Spinal cord (tissue), 10 donors: ENCODE data around the gene MMP28. TPM values are rescaled to one million over a fixed set of nuclear protein-coding genes. Genes with fewer than 3 reads are reported as not detected.

Experiments used
- DNase-seq, 6 donors: peaks; one replicate each; pipeline versions ENCODE4 v3.0.0 to v3.0.0-alpha.2; 2013 to 2015; ENCODE audit warnings: low spot score in 6 of 6, low read depth in 4 of 6
- H3K27ac ChIP-seq: one replicate; pipeline ENCODE4 v1.5.1; 2013; ENCODE audit warnings: low read depth, low read length, control low read depth
- H3K27me3 ChIP-seq: one replicate; pipeline ENCODE4 v1.6.1; 2013; ENCODE audit warnings: low read length; ENCODE audit not compliant: control insufficient read depth, insufficient read depth
- H3K36me3 ChIP-seq: one replicate; pipeline ENCODE4 v1.6.1; 2013; ENCODE audit warnings: low read length; ENCODE audit not compliant: control insufficient read depth, insufficient read depth
- H3K4me1 ChIP-seq: one replicate; pipeline ENCODE4 v1.6.1; 2013; ENCODE audit warnings: low read length; ENCODE audit not compliant: control insufficient read depth, insufficient read depth
- H3K4me3 ChIP-seq: one replicate; pipeline ENCODE4 v1.5.1; 2013; ENCODE audit warnings: low read depth, low read length, control low read depth
- H3K9me3 ChIP-seq: one replicate; pipeline ENCODE4 v1.6.1; 2013; ENCODE audit warnings: low read length; ENCODE audit not compliant: control insufficient read depth, insufficient read depth
- WGBS: methylation state at CpG from one replicate; pipeline ENCODE4 v1.1.5; 2013; ENCODE audit warnings: missing lambda C conversion rate; ENCODE audit not compliant: insufficient coverage; 5-methylcytosine and 5-hydroxymethylcytosine counted together
- polyA plus RNA-seq, 2 donors: library from polyadenylated mRNA; unstranded; fragments of 120-200 nt; gene quantifications; one replicate each; pipeline ENCODE4 v1.2.1, GENCODE V29; 2013; ENCODE audit not compliant: insufficient read length in 2 of 2
- total RNA-seq, 2 donors: library from RNA; depleted of rRNA in 1 of 2; stranded (reverse); fragments of 120-200 nt in 1 of 2; fragments of >200 nt in 1 of 2; gene quantifications; one replicate each; pipeline versions ENCODE4 v1.2.3 to v1.2.4, GENCODE V29; 2013 to 2014
- donor health status: healthy.

Gene MMP28
- total and polyA plus RNA-seq, 4 donors = 12.8 to 39.8 (median 26.7) TPM

DNA sequence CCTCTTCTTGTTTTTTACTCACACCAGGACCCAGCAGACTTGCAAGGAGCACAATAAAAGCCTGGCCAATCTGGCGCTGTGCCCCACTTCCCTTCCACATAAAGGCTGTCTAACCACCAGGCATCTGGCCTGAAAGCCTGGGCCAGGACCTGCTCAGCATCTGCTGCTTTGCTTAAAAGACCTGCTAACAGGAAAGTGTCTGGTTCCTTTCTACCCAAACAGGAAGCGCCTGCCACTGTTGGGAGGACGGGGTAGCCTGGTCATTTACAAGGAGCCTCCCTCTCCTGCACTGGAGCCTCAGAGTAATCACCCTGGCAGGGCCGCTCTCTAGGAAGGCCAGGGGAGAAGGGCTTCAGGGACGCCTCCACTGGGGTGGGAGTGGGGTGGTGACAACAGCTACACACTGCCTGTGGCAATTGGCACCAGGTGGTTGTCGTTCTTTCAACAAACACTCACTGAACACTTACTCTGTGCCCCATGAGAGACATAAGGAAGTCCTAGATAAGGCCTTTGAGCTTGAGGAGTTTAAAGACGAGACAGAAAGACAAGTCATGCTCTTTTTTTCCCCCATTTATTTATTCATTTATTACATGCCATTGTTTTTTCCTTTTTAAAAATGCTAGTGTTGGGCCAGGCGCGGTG, 6.3 kb upstream of the MMP28 start:
- no peaks in the 10 kb centered on the region for H3K9me3 ChIP-seq
- H3K4me3 ChIP-seq = no peak overlapping the region
- H3K27me3 ChIP-seq = no peaks in the 10 kb centered on the region
- peaks cover 36% of the 10 kb centered on the region for H3K4me1 ChIP-seq
- 33% methylated on average over 1 of the region's 9 CpGs for WGBS
- DNase-seq = peak in 5 of 6 donors; percentile 46 to 95 (median 72)
- no peaks in the 10 kb centered on the region for H3K36me3 ChIP-seq
- H3K27ac ChIP-seq = peak overlapping the region; percentile 69

DNA sequence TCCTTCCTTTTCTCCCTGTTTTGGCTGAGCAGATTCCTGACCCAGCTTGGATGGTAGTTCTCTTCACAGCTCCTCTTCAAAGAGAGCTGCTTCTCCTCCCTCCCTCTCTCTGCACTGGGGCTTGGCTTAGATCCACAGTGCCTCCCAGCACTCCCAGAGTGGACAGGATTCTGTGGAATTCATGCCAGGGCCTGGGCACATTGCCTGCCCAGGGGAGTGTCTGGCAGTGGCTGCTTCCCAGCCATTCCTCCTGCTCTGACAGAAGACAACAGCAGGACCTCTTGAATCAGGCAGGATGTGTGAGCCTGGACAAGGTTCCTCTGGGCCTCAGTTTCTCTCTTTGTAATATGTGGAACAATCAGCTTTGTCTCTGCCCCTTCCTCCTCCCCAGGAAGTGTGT, 4.5 kb upstream of the MMP28 start:
- Histone ChIP-seq H3K27ac (peak overlapping the region; percentile 71), H3K27me3 (peaks cover 10% of the 10 kb centered on the region), H3K9me3 (no peaks in the 10 kb centered on the region), H3K4me1 (peaks cover 45% of the 10 kb centered on the region), H3K36me3 (no peaks in the 10 kb centered on the region), H3K4me3 (no peak overlapping the region)
- DNase-seq = peak; percentile 59 to 96 (median 80)

DNA sequence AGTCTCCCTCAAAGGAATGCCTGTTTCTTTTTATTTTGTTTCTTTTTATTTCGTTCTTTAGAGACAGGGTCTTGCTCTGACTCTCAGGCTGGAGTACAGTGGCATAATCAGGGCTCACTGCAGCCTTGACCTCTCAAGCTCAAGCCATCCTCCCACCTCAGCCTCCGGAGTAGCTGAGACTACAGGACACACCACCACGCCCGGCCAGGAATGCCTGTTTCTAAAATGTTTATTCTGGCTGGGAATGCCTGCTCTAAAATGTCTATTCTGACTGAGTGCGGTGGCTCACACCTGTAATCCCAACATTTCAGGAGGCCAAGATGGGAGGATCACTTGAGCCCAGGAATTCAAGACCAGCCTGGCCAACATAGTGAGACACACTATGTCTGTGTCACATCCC, 2.5 kb upstream of the MMP28 start:
- WGBS = 89% methylated on average over 4 of the region's 5 CpGs
- Histone ChIP-seq H3K36me3 (no peaks in the 10 kb centered on the region), H3K27me3 (peaks cover 25% of the 10 kb centered on the region), H3K27ac (no peak overlapping the region), H3K9me3 (no peaks in the 10 kb centered on the region), H3K4me1 (peaks cover 58% of the 10 kb centered on the region), H3K4me3 (no peak overlapping the region)
- DNase-seq = no peak

DNA sequence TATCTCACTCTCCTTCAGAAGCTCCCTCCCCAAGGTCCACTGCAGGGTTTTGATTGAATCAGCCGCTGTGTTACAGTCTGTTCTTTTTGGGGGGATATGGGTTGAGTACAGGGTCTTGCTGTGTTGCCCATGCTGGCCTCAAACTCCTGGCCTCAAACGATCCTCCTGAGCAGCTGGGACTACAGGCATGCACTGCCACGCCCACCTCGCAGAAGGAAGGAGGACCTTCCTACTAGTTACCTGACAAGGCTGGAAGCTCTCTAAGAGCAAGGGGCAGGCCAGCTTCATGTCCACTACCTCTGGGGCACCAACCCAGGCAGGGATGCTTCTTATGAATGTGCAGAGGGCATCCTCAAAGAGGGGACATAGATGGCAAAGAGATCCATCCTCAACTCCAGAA, 1.9 kb upstream of the MMP28 start:
- peaks cover 58% of the 10 kb centered on the region for H3K4me1 ChIP-seq
- no peak for DNase-seq
- H3K9me3 ChIP-seq = no peaks in the 10 kb centered on the region
- H3K27me3 ChIP-seq = peaks cover 25% of the 10 kb centered on the region
- H3K27ac ChIP-seq = no peak overlapping the region
- 51% methylated on average over 3 of the region's 4 CpGs for WGBS
- H3K36me3 ChIP-seq = no peaks in the 10 kb centered on the region
- no peak overlapping the region for H3K4me3 ChIP-seq

DNA sequence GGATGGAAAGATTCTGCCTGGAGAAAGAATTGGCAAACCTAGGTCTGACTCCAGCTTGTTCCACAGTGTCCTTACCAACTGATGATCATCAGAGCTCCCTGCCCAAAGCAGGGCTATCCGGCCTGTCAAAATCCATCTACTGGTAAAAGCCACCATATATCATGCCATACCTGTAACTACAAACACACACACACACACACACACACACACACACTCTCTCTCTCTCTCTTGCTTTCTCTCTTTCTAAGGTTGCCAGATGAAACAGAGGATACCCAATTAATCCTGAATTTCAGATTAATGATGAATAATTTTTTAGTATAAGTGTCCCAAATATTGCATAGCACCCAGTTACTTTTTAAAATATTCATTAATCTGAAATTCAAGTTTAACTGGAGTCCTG, 1.5 kb upstream of the MMP28 start:
- DNase-seq = no peak

DNA sequence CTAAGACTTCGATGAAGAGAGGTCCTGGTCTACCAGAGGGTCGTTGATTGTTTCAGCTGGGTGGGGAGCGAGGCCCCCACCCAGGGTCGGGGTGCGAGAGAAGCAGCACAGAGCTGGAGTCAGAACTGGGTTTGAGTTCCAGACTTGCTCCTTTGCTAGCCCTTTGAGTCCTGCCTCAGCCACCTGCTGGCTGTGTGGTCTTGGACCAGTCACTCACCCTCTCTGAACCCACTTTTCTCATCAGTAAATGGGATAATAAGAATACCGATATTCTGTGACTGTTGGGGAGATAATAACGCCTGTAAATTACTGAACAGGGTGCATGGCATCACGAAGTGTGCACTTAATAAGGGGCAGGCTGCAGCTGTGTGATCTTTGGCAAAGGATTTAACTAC, 427 bp upstream of the MMP28 start:
- Histone ChIP-seq H3K27me3 (peaks cover 29% of the 10 kb centered on the region), H3K36me3 (no peaks in the 10 kb centered on the region), H3K27ac (peak overlapping the region; percentile 25), H3K9me3 (no peaks in the 10 kb centered on the region), H3K4me1 (peaks cover 44% of the 10 kb centered on the region), H3K4me3 (peak overlapping the region; percentile 24)
- WGBS = 43% methylated on average over 7 of the region's 8 CpGs
- DNase-seq = no peak

More for the DNA sequence above, 1.5 kb upstream of the MMP28 start:
- Histone ChIP-seq H3K4me3 (no peak overlapping the region), H3K4me1 (peaks cover 54% of the 10 kb centered on the region), H3K27ac (no peak overlapping the region), H3K9me3 (no peaks in the 10 kb centered on the region), H3K36me3 (no peaks in the 10 kb centered on the region), H3K27me3 (peaks cover 29% of the 10 kb centered on the region)
- WGBS = 93% methylated on average over 1 of the region's 1 CpG

DNA sequence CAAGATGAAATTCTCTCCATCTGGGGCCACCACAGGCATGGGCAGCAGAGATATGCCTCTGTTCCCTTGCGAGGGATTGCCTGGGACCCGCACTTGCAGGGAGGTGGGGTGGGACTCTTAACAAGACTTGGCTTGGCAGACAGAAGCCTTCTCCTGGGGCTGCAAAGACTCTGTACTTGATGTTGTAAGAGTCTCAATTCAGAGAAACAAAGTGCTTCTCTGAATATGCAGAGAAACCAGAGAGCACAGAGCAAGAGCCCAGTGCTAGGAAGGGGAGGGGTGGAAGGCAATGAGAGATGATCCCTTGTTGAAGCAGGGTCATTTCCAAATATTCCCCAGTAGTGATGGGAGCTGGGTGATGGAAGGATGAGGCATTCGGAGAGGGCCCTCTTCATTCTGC, 2.2 kb downstream of the MMP28 start:
- Histone ChIP-seq H3K4me3 (peak overlapping the region; percentile 7), H3K27ac (peak overlapping the region; percentile 78), H3K4me1 (peaks cover 27% of the 10 kb centered on the region), H3K9me3 (no peaks in the 10 kb centered on the region), H3K27me3 (peaks cover 29% of the 10 kb centered on the region), H3K36me3 (no peaks in the 10 kb centered on the region)
- WGBS = 43% methylated on average over 3 of the region's 3 CpGs
- DNase-seq = peak in 2 of 6 donors; percentile 49 to 53

DNA sequence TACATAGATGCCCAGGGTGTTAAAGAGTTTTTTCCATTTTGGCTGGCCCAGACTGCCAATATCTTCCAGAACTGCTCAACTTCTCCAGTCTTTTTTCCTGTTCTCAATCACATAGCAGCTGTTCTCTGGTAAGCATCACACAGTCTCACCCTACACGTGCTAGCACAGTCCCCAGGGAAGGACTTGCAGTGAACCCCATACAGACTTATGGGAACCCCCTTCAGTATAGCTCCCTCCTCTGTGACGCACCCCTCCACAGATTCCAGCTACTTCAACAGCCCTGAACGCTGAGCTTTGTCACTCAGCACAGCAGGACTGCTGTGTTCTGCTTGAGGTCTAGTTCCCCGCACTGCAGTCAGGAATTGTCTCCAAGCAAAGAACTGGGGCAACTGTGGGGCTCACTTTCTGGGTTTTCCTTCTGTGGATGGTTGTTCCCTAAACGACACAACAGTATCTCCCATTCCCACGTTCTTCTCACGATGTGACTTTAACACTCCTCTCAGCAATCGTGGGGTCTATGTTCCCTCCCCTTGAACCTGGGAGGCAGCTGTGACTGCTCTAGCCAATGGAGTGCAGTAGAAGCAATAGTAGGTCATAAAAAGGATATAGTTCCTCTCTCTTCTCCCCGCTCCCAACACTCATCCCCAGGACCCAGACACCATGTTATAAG, 3.6 kb downstream of the MMP28 start:
- DNase-seq = no peak
- Histone ChIP-seq H3K36me3 (no peaks in the 10 kb centered on the region), H3K4me3 (no peak overlapping the region), H3K27ac (peak overlapping the region; percentile 0), H3K27me3 (peaks cover 29% of the 10 kb centered on the region), H3K4me1 (peaks cover 36% of the 10 kb centered on the region), H3K9me3 (no peaks in the 10 kb centered on the region)
- WGBS = 58% methylated on average over 6 of the region's 9 CpGs

DNA sequence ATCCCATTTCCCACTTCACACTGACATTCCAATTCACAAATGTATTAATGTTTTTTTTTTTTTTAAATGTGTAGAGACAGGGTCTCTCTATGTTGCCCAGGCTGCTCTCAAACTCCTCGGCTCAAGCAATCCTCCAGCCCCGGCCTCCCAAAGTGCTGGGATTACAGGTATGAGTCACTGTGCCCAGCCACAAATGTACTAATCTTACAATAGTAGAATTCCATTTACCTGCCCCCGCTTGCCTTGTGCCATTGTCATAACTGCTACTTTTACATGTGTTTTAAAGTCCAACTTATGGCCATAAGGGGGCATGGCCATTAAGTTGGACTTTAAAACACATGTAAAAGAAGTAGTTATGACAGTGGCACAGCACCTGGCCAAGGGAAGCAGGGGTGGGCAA, 4.6 kb downstream of the MMP28 start:
- H3K27ac ChIP-seq = no peak overlapping the region
- DNase-seq = no peak
- H3K9me3 ChIP-seq = no peaks in the 10 kb centered on the region
- H3K4me1 ChIP-seq = peaks cover 35% of the 10 kb centered on the region
- no peak overlapping the region for H3K4me3 ChIP-seq
- peaks cover 24% of the 10 kb centered on the region for H3K27me3 ChIP-seq
- H3K36me3 ChIP-seq = no peaks in the 10 kb centered on the region
- 90% methylated on average over 2 of the region's 3 CpGs for WGBS
